Activated CD4-positive, alpha-beta memory T cell treated with anti-CD3 and anti-CD28 coated beads, Interleukin-2, amount 10 ng/mL, durations not matched to agents 7 days and 5 days (primary cell): Measurements from ENCODE around the gene SEPHS1. TPM values are rescaled to one million over a fixed set of nuclear protein-coding genes. Genes with fewer than 3 reads are reported as not detected.
A peak's percentile ranks its signal among the peaks of the same experiment; 100 is the strongest.
"Not testable (repeated sequence)": the region's sequence is repeated elsewhere in the genome, so short reads cannot be mapped to it uniquely, and the experiment has no call there.

ENCODE experiments used
- CTCF ChIA-PET: fragments of 350-600 bp; sonication (Branson Sonifier 250); formaldehyde crosslinking; loops from one replicate; lab custom pipeline; 2021; ENCODE audit warnings: antibody characterized with exemption, inconsistent platforms; lab: Charles Lee
- POLR2A ChIA-PET: fragments of 350-600 bp; sonication (Branson Sonifier 250); formaldehyde crosslinking; loops from one replicate; lab custom pipeline; 2021; ENCODE audit warnings: antibody characterized with exemption; lab: Charles Lee
- DNase-seq: peaks from one replicate; pipeline ENCODE4 v3.0.0-alpha.2; 2020
- H3K27ac Mint-ChIP-seq: one replicate; pipeline ENCODE4 v1.8.0; 2021; ENCODE audit warnings: mild to moderate bottlenecking, mixed read lengths
- H3K27me3 Mint-ChIP-seq: one replicate; pipeline ENCODE4 v1.8.0; 2021; ENCODE audit warnings: mixed read lengths
- H3K36me3 Mint-ChIP-seq: one replicate; pipeline ENCODE4 v1.8.0; 2021; ENCODE audit warnings: low read depth, mixed read lengths
- H3K4me1 Mint-ChIP-seq: one replicate; pipeline ENCODE4 v1.8.0; 2021; ENCODE audit warnings: mixed read lengths
- H3K4me3 Mint-ChIP-seq: one replicate; pipeline ENCODE4 v1.8.0; 2021; ENCODE audit warnings: mild to moderate bottlenecking, mixed read lengths
- H3K9me3 Mint-ChIP-seq: one replicate; pipeline ENCODE4 v1.8.0; 2021; ENCODE audit warnings: mixed read lengths
- total RNA-seq, 2 experiments: library from RNA; stranded (reverse); gene quantifications; one replicate each; pipeline ENCODE4 v1.2.3, GENCODE V29; 2021

The SEPHS1 gene
- total RNA-seq, 2 experiments from 2014 or later, result 50.9 to 53.6 TPM

GRCh38 chr10:13337128-13337826 lies 10.8 kb downstream of the SEPHS1 start:
- Mint-ChIP-seq H3K27ac (no peak overlapping the region), H3K9me3 (no peaks in the 10 kb centered on the region), H3K36me3 (peaks cover 51% of the 10 kb centered on the region), H3K4me3 (no peak overlapping the region), H3K27me3 (no peaks in the 10 kb centered on the region), H3K4me1 (peaks cover 32% of the 10 kb centered on the region)
- CTCF ChIA-PET, result interaction anchor here (1.0 to 1.7 kb wide), 3 partner anchors 14 to 131 kb away, joined by 3 to 6 read pairs (median 6); no protein-coding TSS in a partner anchor
- DNase-seq, result no peak
- POLR2A ChIA-PET, result interaction anchor here (1.8 kb wide), 1 partner anchor 12 kb away, joined by 5 read pairs; no protein-coding TSS in a partner anchor

GRCh38 chr10:13335881-13336280 lies 12.2 kb downstream of the SEPHS1 start:
- no peak overlapping the region for H3K27ac Mint-ChIP-seq
- no peaks in the 10 kb centered on the region for H3K27me3 Mint-ChIP-seq
- no peaks in the 10 kb centered on the region for H3K9me3 Mint-ChIP-seq
- no peak overlapping the region for H3K4me3 Mint-ChIP-seq
- H3K4me1 Mint-ChIP-seq, result peaks cover 29% of the 10 kb centered on the region
- no peak for DNase-seq
- ChIA-PET POLR2A (interaction anchor here (0.7 to 1.8 kb wide), 2 partner anchors 14 to 33 kb away, joined by 3 to 5 read pairs; no protein-coding TSS in a partner anchor), CTCF (interaction anchor here (1.7 kb wide), 1 partner anchor 16 kb away, joined by 6 read pairs; no protein-coding TSS in a partner anchor)
- H3K36me3 Mint-ChIP-seq, result peaks cover 62% of the 10 kb centered on the region

GRCh38 chr10:13334556-13334955 lies 13.5 kb downstream of the SEPHS1 start:
- peaks cover 67% of the 10 kb centered on the region for H3K36me3 Mint-ChIP-seq
- H3K27ac Mint-ChIP-seq, result no peak overlapping the region
- H3K9me3 Mint-ChIP-seq, result no peaks in the 10 kb centered on the region
- POLR2A ChIA-PET, result no interaction called here
- no peak for DNase-seq
- H3K27me3 Mint-ChIP-seq, result no peaks in the 10 kb centered on the region
- H3K4me1 Mint-ChIP-seq, result peaks cover 20% of the 10 kb centered on the region
- CTCF ChIA-PET, result no interaction called here
- no peak overlapping the region for H3K4me3 Mint-ChIP-seq

- H3K9me3 Mint-ChIP-seq, result no peaks in the 10 kb centered on the region
Measured at GRCh38 chr10:13331646-13332045, 16.4 kb downstream of the SEPHS1 start.

GRCh38 chr10:13330980-13331379 lies 17.1 kb downstream of the SEPHS1 start:
- H3K4me3 Mint-ChIP-seq, CTCF ChIA-PET, H3K4me1 Mint-ChIP-seq, H3K27me3 Mint-ChIP-seq, DNase-seq, H3K9me3 Mint-ChIP-seq, H3K27ac Mint-ChIP-seq: not testable (repeated sequence)
- peaks cover 77% of the 10 kb centered on the region for H3K36me3 Mint-ChIP-seq
- POLR2A ChIA-PET, result interaction anchor here (1.5 kb wide), 1 partner anchor 29 kb away, joined by 4 read pairs; no protein-coding TSS in a partner anchor

More at GRCh38 chr10:13331646-13332045, 16.4 kb downstream of the SEPHS1 start:
- ChIA-PET CTCF (no interaction called here), POLR2A (interaction anchor here (1.5 kb wide), 1 partner anchor 29 kb away, joined by 4 read pairs; no protein-coding TSS in a partner anchor)
- H3K27me3 Mint-ChIP-seq, result no peaks in the 10 kb centered on the region
- H3K27ac Mint-ChIP-seq, result no peak overlapping the region
- no peak for DNase-seq
- peaks cover 4% of the 10 kb centered on the region for H3K4me1 Mint-ChIP-seq
- no peak overlapping the region for H3K4me3 Mint-ChIP-seq
- H3K36me3 Mint-ChIP-seq, result peaks cover 76% of the 10 kb centered on the region

- DNase-seq, result no peak
- ChIA-PET CTCF (interaction anchor here (0.6 kb wide), 1 partner anchor 27 kb away, joined by 3 read pairs; no protein-coding TSS in a partner anchor), POLR2A (interaction anchor here (1.3 to 1.6 kb wide), 2 partner anchors 19 to 27 kb away, joined by 3 read pairs; no protein-coding TSS in a partner anchor)
- Mint-ChIP-seq H3K27me3 (no peaks in the 10 kb centered on the region), H3K4me1 (no peaks in the 10 kb centered on the region), H3K4me3 (no peak overlapping the region), H3K27ac (no peak overlapping the region), H3K36me3 (peaks cover 80% of the 10 kb centered on the region), H3K9me3 (no peaks in the 10 kb centered on the region)
Measured at GRCh38 chr10:13329565-13329964, 18.5 kb downstream of the SEPHS1 start.

GRCh38 chr10:13328613-13329012 lies 19.5 kb downstream of the SEPHS1 start:
- Mint-ChIP-seq H3K27ac (no peak overlapping the region), H3K27me3 (no peaks in the 10 kb centered on the region), H3K4me3 (no peak overlapping the region), H3K4me1 (no peaks in the 10 kb centered on the region), H3K9me3 (no peaks in the 10 kb centered on the region), H3K36me3 (peaks cover 79% of the 10 kb centered on the region)
- ChIA-PET CTCF (interaction anchor here (1.3 kb wide), 1 partner anchor 26 kb away, joined by 7 read pairs; no protein-coding TSS in a partner anchor), POLR2A (interaction anchor here (1.3 to 1.6 kb wide), 2 partner anchors 20 to 26 kb away, joined by 3 read pairs; no protein-coding TSS in a partner anchor)
- DNase-seq, result no peak

GRCh38 chr10:13328126-13328525 lies 20.0 kb downstream of the SEPHS1 start:
- ChIA-PET CTCF (interaction anchor here (1.3 kb wide), 1 partner anchor 26 kb away, joined by 7 read pairs; no protein-coding TSS in a partner anchor), POLR2A (interaction anchor here (0.6 to 1.6 kb wide), 2 partner anchors 26 to 1225 kb away, joined by 3 to 5 read pairs; no protein-coding TSS in a partner anchor)
- H3K4me3 Mint-ChIP-seq, result no peak overlapping the region
- no peaks in the 10 kb centered on the region for H3K9me3 Mint-ChIP-seq
- peaks cover 75% of the 10 kb centered on the region for H3K36me3 Mint-ChIP-seq
- H3K27ac Mint-ChIP-seq, result no peak overlapping the region
- no peak for DNase-seq
- H3K27me3 Mint-ChIP-seq, result no peaks in the 10 kb centered on the region
- no peaks in the 10 kb centered on the region for H3K4me1 Mint-ChIP-seq

- Mint-ChIP-seq H3K9me3 (no peaks in the 10 kb centered on the region), H3K4me1 (no peaks in the 10 kb centered on the region), H3K36me3 (peaks cover 78% of the 10 kb centered on the region), H3K4me3 (no peak overlapping the region), H3K27me3 (no peaks in the 10 kb centered on the region), H3K27ac (peak overlapping the region; percentile 23)
- ChIA-PET CTCF (interaction anchor here (1.3 kb wide), 1 partner anchor 25 kb away, joined by 7 read pairs; no protein-coding TSS in a partner anchor), POLR2A (interaction anchor here (0.6 kb wide), 1 partner anchor 1226 kb away, joined by 5 read pairs; no protein-coding TSS in a partner anchor)
- DNase-seq, result no peak
Measured at GRCh38 chr10:13327534-13327933, 20.6 kb downstream of the SEPHS1 start.

- POLR2A ChIA-PET, result no interaction called here
- Mint-ChIP-seq H3K27me3 (no peaks in the 10 kb centered on the region), H3K4me3 (no peak overlapping the region), H3K9me3 (no peaks in the 10 kb centered on the region), H3K4me1 (no peaks in the 10 kb centered on the region), H3K36me3 (peaks cover 52% of the 10 kb centered on the region), H3K27ac (no peak overlapping the region)
- CTCF ChIA-PET, result interaction anchor here (0.7 kb wide), 1 partner anchor 164 kb away, joined by 3 read pairs; no protein-coding TSS in a partner anchor
- DNase-seq, result no peak
Measured at GRCh38 chr10:13322615-13323148, 25.4 kb downstream of the SEPHS1 start.

GRCh38 chr10:13321576-13321975 lies 26.5 kb downstream of the SEPHS1 start:
- H3K4me3 Mint-ChIP-seq, result no peak overlapping the region
- ChIA-PET CTCF (no interaction called here), POLR2A (interaction anchor here (1.3 kb wide), 1 partner anchor 19 kb away, joined by 4 read pairs; no protein-coding TSS in a partner anchor)
- no peaks in the 10 kb centered on the region for H3K4me1 Mint-ChIP-seq
- H3K36me3 Mint-ChIP-seq, result peaks cover 46% of the 10 kb centered on the region
- DNase-seq, result no peak
- H3K27me3 Mint-ChIP-seq, result no peaks in the 10 kb centered on the region
- H3K9me3 Mint-ChIP-seq, result no peaks in the 10 kb centered on the region
- no peak overlapping the region for H3K27ac Mint-ChIP-seq

GRCh38 chr10:13319166-13319565 lies 28.9 kb downstream of the SEPHS1 start:
- peaks cover 27% of the 10 kb centered on the region for H3K36me3 Mint-ChIP-seq
- H3K4me1 Mint-ChIP-seq, result no peaks in the 10 kb centered on the region
- no peak overlapping the region for H3K4me3 Mint-ChIP-seq
- DNase-seq, result no peak
- ChIA-PET POLR2A (no interaction called here), CTCF (no interaction called here)
- no peaks in the 10 kb centered on the region for H3K9me3 Mint-ChIP-seq
- H3K27me3 Mint-ChIP-seq, result no peaks in the 10 kb centered on the region
- H3K27ac Mint-ChIP-seq, result no peak overlapping the region
